H1 (cell line): ENCODE results near the gene ACP2. TPM values are rescaled to one million over a fixed set of nuclear protein-coding genes. Genes with fewer than 3 reads are reported as not detected.

ENCODE experiments used
- CTCF ChIA-PET: fragments of 300-600 bp; sonication (Branson Sonifier 250); formaldehyde crosslinking; loops from one replicate; lab custom pipeline; 2021; ENCODE audit not compliant: partially characterized antibody; lab: Charles Lee
- POLR2A ChIA-PET: fragments of 300-600 bp; sonication (Branson Sonifier 250); formaldehyde crosslinking; loops from one replicate; lab custom pipeline; 2021; ENCODE audit warnings: inconsistent platforms; ENCODE audit not compliant: partially characterized antibody; lab: Charles Lee
- DNase-seq, 2 experiments: peaks; one replicate each; pipeline versions ENCODE4 v3.0.0 to v3.0.0-alpha.2; 2010 to 2022; ENCODE audit warnings: low spot score in 2 of 2, low read depth in 1 of 2, mixed read lengths in 1 of 2
- FAIRE-seq: peaks from 2 replicates; lab custom pipeline; 2011; peaks lifted over from hg19 to GRCh38; lab: Jason Lieb, UNC
- H2AFZ ChIP-seq: 2 replicates; pipeline ENCODE4 v1.8.1; 2012; ENCODE audit warnings: low read length, inconsistent platforms
- H2AK5ac ChIP-seq: 2 replicates; pipeline ENCODE4 v1.6.1; 2013; ENCODE audit warnings: low read depth, low read length
- H2BK120ac ChIP-seq: replicated peaks from 2 replicates; pipeline ENCODE3; 2013; ENCODE audit warnings: low read depth, low read length, inconsistent platforms
- H2BK12ac ChIP-seq: 2 replicates; pipeline ENCODE4 v1.6.1; 2013; ENCODE audit warnings: low read depth, low read length
- H2BK15ac ChIP-seq: 2 replicates; pipeline ENCODE4 v1.6.1; 2013; ENCODE audit warnings: low read length
- H2BK20ac ChIP-seq: 2 replicates; pipeline ENCODE4 v1.6.1; 2013; ENCODE audit warnings: low read length
- H2BK5ac ChIP-seq: 2 replicates; pipeline ENCODE4 v1.6.1; 2013; ENCODE audit warnings: low read depth, low read length
- H3K14ac ChIP-seq: 2 replicates; pipeline ENCODE4 v1.6.1; 2013; ENCODE audit warnings: inconsistent platforms; ENCODE audit not compliant: insufficient read length
- H3K18ac ChIP-seq: 2 replicates; pipeline ENCODE4 v1.6.1; 2013; ENCODE audit warnings: low read length; ENCODE audit errors: extremely low read depth
- H3K23ac ChIP-seq: 2 replicates; pipeline ENCODE4 v1.6.1; 2013; ENCODE audit warnings: inconsistent platforms; ENCODE audit not compliant: insufficient read length
- H3K23me2 ChIP-seq: 2 replicates; pipeline ENCODE4 v1.6.1; 2013; ENCODE audit warnings: low read depth, low read length
- H3K27ac ChIP-seq: 2 replicates; pipeline ENCODE4 v1.6.1; 2011; ENCODE audit warnings: low read depth, low read length, inconsistent platforms
- H3K27me3 ChIP-seq, 4 experiments: replicated peaks in 1 of 4; 1 replicate in 1 of 4; 2 replicates in 3 of 4; pipeline versions ENCODE4 v1.6.1 to v1.8.1; 2011 to 2013; ENCODE audit warnings: low read length in 3 of 4, mild to moderate bottlenecking in 3 of 4, inconsistent platforms in 2 of 4, mixed read lengths in 2 of 4, moderate library complexity in 1 of 4; ENCODE audit not compliant: control insufficient read depth in 3 of 4, insufficient read depth in 3 of 4; ENCODE audit errors: extremely low read depth in 1 of 4
- H3K36me3 ChIP-seq, 4 experiments: 2 replicates each; pipeline versions ENCODE4 v1.6.1 to v1.8.1; 2011 to 2013; ENCODE audit warnings: mild to moderate bottlenecking in 4 of 4, low read length in 3 of 4, moderate library complexity in 2 of 4, control low read depth in 1 of 4, inconsistent platforms in 1 of 4; ENCODE audit not compliant: insufficient read depth in 4 of 4, control insufficient read depth in 2 of 4
- H3K4ac ChIP-seq: replicated peaks from 2 replicates; pipeline ENCODE3; 2013; ENCODE audit warnings: low read length, low read depth, mixed read lengths, inconsistent platforms; ENCODE audit not compliant: insufficient read length
- H3K4me1 ChIP-seq, 4 experiments: replicated peaks in 1 of 4; 1 replicate in 1 of 4; 2 replicates in 3 of 4; pipeline versions ENCODE4 v1.6.1 to v1.8.1; 2011 to 2013; ENCODE audit warnings: low read length in 3 of 4, inconsistent platforms in 2 of 4, mixed read lengths in 1 of 4; ENCODE audit not compliant: insufficient read depth in 4 of 4, control insufficient read depth in 3 of 4
- H3K4me2 ChIP-seq, 2 experiments: 2 replicates each; pipeline versions ENCODE4 v1.6.1 to v1.8.1; 2011 to 2013; ENCODE audit warnings: low read depth in 2 of 2, low read length in 2 of 2, control low read depth in 1 of 2, inconsistent platforms in 1 of 2, mild to moderate bottlenecking in 1 of 2; ENCODE audit not compliant: insufficient read depth in 1 of 2
- H3K4me3 ChIP-seq, 4 experiments: fragments of 200-600, 300-600 bp in 1 of 4; sonication (generic), shearing (Covaris generic), sonication (Bioruptor Twin) in 1 of 4; 2 replicates each; pipeline versions ENCODE4 v1.5.1 to v1.8.1; 2011 to 2016; ENCODE audit warnings: low read length in 4 of 4, low read depth in 3 of 4, control low read depth in 2 of 4, inconsistent platforms in 2 of 4, mild to moderate bottlenecking in 2 of 4, mixed read lengths in 1 of 4, moderate library complexity in 1 of 4; ENCODE audit not compliant: insufficient read depth in 2 of 4; ENCODE audit errors: extremely low read depth in 1 of 4
- H3K56ac ChIP-seq: replicated peaks from 2 replicates; pipeline ENCODE3; 2013; ENCODE audit warnings: low read depth, mild to moderate bottlenecking, mixed read lengths, low read length, inconsistent platforms; ENCODE audit not compliant: insufficient read length
- H3K79me1 ChIP-seq: 2 replicates; pipeline ENCODE4 v1.6.1; 2013; ENCODE audit warnings: low read depth, low read length, control low read depth
- H3K79me2 ChIP-seq, 2 experiments: 2 replicates each; pipeline versions ENCODE4 v1.6.1 to v1.8.1; 2012 to 2013; ENCODE audit warnings: low read length in 2 of 2, mild to moderate bottlenecking in 2 of 2, inconsistent platforms in 1 of 2; ENCODE audit not compliant: insufficient read depth in 2 of 2, control insufficient read depth in 1 of 2
- H3K9ac ChIP-seq, 4 experiments: replicated peaks in 1 of 4; 1 replicate in 1 of 4; 2 replicates in 3 of 4; pipeline versions ENCODE4 v1.6.1 to v1.8.1; 2011 to 2013; ENCODE audit warnings: low read depth in 3 of 4, low read length in 3 of 4, control low read depth in 2 of 4, mild to moderate bottlenecking in 2 of 4, moderate library complexity in 2 of 4, inconsistent platforms in 1 of 4; ENCODE audit errors: extremely low read depth in 1 of 4
- H3K9me3 ChIP-seq, 2 experiments: 2 replicates each; pipeline versions ENCODE4 v1.6.1 to v1.8.1; 2012 to 2013; ENCODE audit warnings: mild to moderate bottlenecking in 2 of 2, moderate library complexity in 2 of 2, control low read depth in 1 of 2, inconsistent platforms in 1 of 2, low read depth in 1 of 2, low read length in 1 of 2, mixed read lengths in 1 of 2; ENCODE audit not compliant: insufficient read depth in 2 of 2
- H4K20me1 ChIP-seq, 2 experiments: replicated peaks in 1 of 2; 2 replicates each; pipeline versions ENCODE3 to v1.8.1; 2011 to 2013; ENCODE audit warnings: inconsistent platforms in 2 of 2, low read length in 2 of 2, mild to moderate bottlenecking in 1 of 2; ENCODE audit not compliant: insufficient read depth in 2 of 2, control insufficient read depth in 1 of 2
- H4K5ac ChIP-seq: 2 replicates; pipeline ENCODE4 v1.6.1; 2013; ENCODE audit warnings: low read length, low read depth, mixed read lengths, inconsistent platforms; ENCODE audit not compliant: insufficient read length
- H4K8ac ChIP-seq: 2 replicates; pipeline ENCODE4 v1.8.0; 2013; ENCODE audit warnings: mild to moderate bottlenecking, moderate library complexity, low read length, inconsistent platforms; ENCODE audit not compliant: insufficient read depth; ENCODE audit errors: extremely low read depth
- H4K91ac ChIP-seq: replicated peaks from 2 replicates; pipeline ENCODE3; 2013; ENCODE audit warnings: low read length, mixed read lengths, inconsistent platforms; ENCODE audit not compliant: insufficient read length
- BRCA1 ChIP-seq: IDR thresholded peaks from 2 replicates; pipeline ENCODE4 v1.6.1; 2012; ENCODE audit warnings: low read depth, low read length, improper control_type of control experiment
- GTF2F1 ChIP-seq: IDR thresholded peaks from 2 replicates; pipeline ENCODE4 v1.6.1; 2012; ENCODE audit warnings: low read depth, low read length, improper control_type of control experiment, borderline replicate concordance
- JUND ChIP-seq: IDR thresholded peaks from 2 replicates; pipeline ENCODE4 v1.6.1; 2011; ENCODE audit warnings: mild to moderate bottlenecking, improper control_type of control experiment, low read length
- KDM5A ChIP-seq: fragments of 200-600 bp; IDR thresholded peaks from 2 replicates; pipeline ENCODE4 v1.7.1; 2012; ENCODE audit warnings: mild to moderate bottlenecking, low read length, inconsistent platforms, mixed read lengths
- NRF1 ChIP-seq: IDR thresholded peaks from 2 replicates; pipeline ENCODE4 v1.6.1; 2011; ENCODE audit warnings: mild to moderate bottlenecking, low read depth, low read length, improper control_type of control experiment
- POLR2AphosphoS5 ChIP-seq: IDR thresholded peaks from 2 replicates; pipeline ENCODE4 v1.6.1; 2011; ENCODE audit warnings: low read depth, low read length
- RXRA ChIP-seq: IDR thresholded peaks from 2 replicates; pipeline ENCODE4 v1.6.1; 2011; ENCODE audit warnings: low read depth, mild to moderate bottlenecking, low read length, moderate library complexity; ENCODE audit not compliant: insufficient read depth
- SAP30 ChIP-seq: fragments of 300-600 bp; sonication (generic); IDR thresholded peaks from 2 replicates; pipeline ENCODE4 v1.7.1; 2012; ENCODE audit warnings: low read length, moderate library complexity, mild to moderate bottlenecking, inconsistent platforms; ENCODE audit not compliant: insufficient read depth, insufficient replicate concordance
- SP2 ChIP-seq: IDR thresholded peaks from 2 replicates; pipeline ENCODE4 v1.6.1; 2012; ENCODE audit warnings: mild to moderate bottlenecking, low read length, inconsistent platforms
- SRF ChIP-seq: IDR thresholded peaks from 2 replicates; pipeline ENCODE4 v1.6.1; 2011; ENCODE audit warnings: mild to moderate bottlenecking, low read depth, low read length, moderate library complexity
- TEAD4 ChIP-seq: IDR thresholded peaks from 2 replicates; pipeline ENCODE4 v1.6.1; 2012; ENCODE audit warnings: low read depth, low read length, inconsistent platforms, mixed read lengths
- ZNF274 ChIP-seq: IDR thresholded peaks from 2 replicates; pipeline ENCODE4 v1.7.0; 2012; ENCODE audit warnings: low read length, borderline replicate concordance; ENCODE audit errors: extremely low read depth
- WGBS, 2 experiments: shearing (Covaris generic) in 1 of 2; methylation state at CpG; one replicate each; pipeline versions ENCODE4 v1.1.6 to v1.1.7; 2013 to 2015; ENCODE audit warnings: low lambda C conversion rate in 2 of 2, mixed read lengths in 2 of 2, inconsistent platforms in 1 of 2, low coverage in 1 of 2, missing lambda C conversion rate in 1 of 2; ENCODE audit not compliant: insufficient replicate concordance in 2 of 2, insufficient coverage in 1 of 2, insufficient read length in 1 of 2; ENCODE audit errors: extremely low coverage in 1 of 2, missing lambda C conversion rate in 1 of 2; 5-methylcytosine and 5-hydroxymethylcytosine counted together
- polyA plus RNA-seq, 7 experiments: library from polyadenylated mRNA; depleted of rRNA in 3 of 7; stranded (reverse) in 5 of 7; unstranded in 2 of 7; fragments of >200 nt in 5 of 7; fragments of 200-250 nt in 2 of 7; gene quantifications; 1 replicate in 5 of 7; 2 replicates in 1 of 7; 4 replicates in 1 of 7; pipeline versions ENCODE4 v1.2.1 to v1.2.3, GENCODE V29; 2011 to 2013; ENCODE audit warnings: missing spikeins in 2 of 7, mixed read lengths in 2 of 7
- total RNA-seq: library from RNA; stranded (reverse); fragmentation: NEBNext Ultra II Directional; extraction: Animal tissue kit (Norgen Biotek cat#: 25700); gene quantifications from 2 replicates; pipeline ENCODE4 v1.2.1, GENCODE V29; 2021
- TF ChIP-seq, protein P1 (sequence below): IDR thresholded peaks from 2 replicates; pipeline ENCODE4 v1.6.1; 2011; ENCODE audit warnings: low read depth, mild to moderate bottlenecking, low read length; ENCODE audit not compliant: insufficient read depth

The ACP2 gene
- total and polyA plus RNA-seq, 2 of the 8 experiments (the other 6 are each of a cell fraction or from before 2014, with no cell fraction given), result 17.8 to 19.8 TPM

DNA sequence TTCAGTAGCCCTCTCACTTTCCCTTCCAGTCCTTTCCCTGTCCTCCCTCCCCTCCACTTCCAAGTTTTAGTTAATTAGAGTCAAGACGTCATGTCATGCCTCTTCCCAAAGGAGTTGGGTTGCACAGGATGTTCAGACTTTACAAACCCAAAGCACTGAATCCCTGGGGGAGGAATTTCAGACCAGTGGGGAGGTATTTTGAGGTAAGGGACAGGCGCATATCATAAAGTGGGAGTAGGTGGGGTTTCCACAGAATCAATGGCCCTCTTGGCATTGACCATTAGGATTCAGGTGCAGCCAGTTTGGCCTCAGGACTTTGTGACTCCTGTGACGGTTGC is 733 bp upstream of the ACP2 start:
- peaks cover 2 to 10% (median 5%) of the 10 kb centered on the region in 4 experiments for H3K36me3 ChIP-seq
- ChIA-PET POLR2A (interaction anchor here (1.2 to 11.4 kb wide), 14 partner anchors 9 to 177 kb away, joined by 3 to 138 read pairs (median 10); partner anchors contain the start of genes DDB2, NR1H3, PACSIN3 and PSMC3), CTCF (interaction anchor here (0.9 to 10.9 kb wide), 9 partner anchors 11 to 204 kb away, joined by 3 to 127 read pairs (median 7); partner anchors contain the start of genes ARFGAP2 and NR1H3)
- no peaks in the 10 kb centered on the region for H3K79me1 ChIP-seq
- H3K4me2 ChIP-seq, result peak overlapping the region; percentile 70 to 80
- peak overlapping the region; percentile 50 for H4K91ac ChIP-seq
- no peak overlapping the region for H2BK15ac ChIP-seq
- H3K4ac ChIP-seq, result peak overlapping the region; percentile 63
- FAIRE-seq (no peak), DNase-seq (no peak)
- H3K4me3 ChIP-seq, result peak overlapping the region; percentile 42 to 97 (median 93)
- peak overlapping the region; percentile 96; the same call in 1 of the 2 replicates for H3K27ac ChIP-seq
- H2BK120ac ChIP-seq, result peak overlapping the region; percentile 36
- peak overlapping the region; percentile 96 for H4K5ac ChIP-seq
- peak overlapping the region; percentile 98; the same call in 1 of the 2 replicates for H4K8ac ChIP-seq
- H3K23me2 ChIP-seq, result peaks cover 11% of the 10 kb centered on the region
- H2AK5ac ChIP-seq, result no peak overlapping the region
- H2BK12ac ChIP-seq, result peak overlapping the region; percentile 69; the same call in 1 of the 2 replicates
- H4K20me1 ChIP-seq, result peaks cover 0 to 3% of the 10 kb centered on the region in 2 experiments
- 53% methylated on average over 3 of the region's 3 CpGs; no CpG with 5 or more reads in 1 of the 2 experiments for WGBS, 2 experiments
- H3K14ac ChIP-seq, result no peak overlapping the region
- H3K18ac ChIP-seq, result peak overlapping the region; percentile 98
- peak overlapping the region; percentile 54 to 95 (median 85) for H3K9ac ChIP-seq
- no peak overlapping the region for H3K56ac ChIP-seq
- H2AFZ ChIP-seq, result peak overlapping the region; percentile 99; the same call in 1 of the 2 replicates
- H3K4me1 ChIP-seq, result peaks cover 0 to 9% (median 0%) of the 10 kb centered on the region in 4 experiments; a peak in 4 of 7 replicates
- H2BK5ac ChIP-seq, result peak overlapping the region; percentile 98
- H3K27me3 ChIP-seq, result no peaks in the 10 kb centered on the region
- H2BK20ac ChIP-seq, result no peak overlapping the region
- no peak overlapping the region for H3K23ac ChIP-seq
- H3K9me3 ChIP-seq, result no peaks in the 10 kb centered on the region
- peaks cover 0 to 12% of the 10 kb centered on the region in 2 experiments; a peak in 1 of 4 replicates for H3K79me2 ChIP-seq
- no peak for TF ChIP-seq GTF2F1
- TF ChIP-seq SAP30, result no peak
- TF ChIP-seq NRF1, result no peak; the same call in 1 of the 2 replicates
- TF ChIP-seq, protein P1, sequence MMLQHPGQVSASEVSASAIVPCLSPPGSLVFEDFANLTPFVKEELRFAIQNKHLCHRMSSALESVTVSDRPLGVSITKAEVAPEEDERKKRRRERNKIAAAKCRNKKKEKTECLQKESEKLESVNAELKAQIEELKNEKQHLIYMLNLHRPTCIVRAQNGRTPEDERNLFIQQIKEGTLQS, result no peak
- TF ChIP-seq POLR2AphosphoS5, result no peak
- no peak for TF ChIP-seq RXRA
- no peak for TF ChIP-seq TEAD4
- TF ChIP-seq ZNF274, result no peak
- TF ChIP-seq KDM5A, result no peak
- no peak for TF ChIP-seq JUND
- TF ChIP-seq BRCA1, result no peak
- TF ChIP-seq SP2, result no peak
- no peak for TF ChIP-seq SRF
